Measurements from ENCODE around the gene RAB7A. TPM values are rescaled to one million over a fixed set of nuclear protein-coding genes. Genes with fewer than 3 reads are reported as not detected.

RAB7A gene
- total RNA-seq, 1 experiment from 2014 or later = 491 TPM

GRCh38 chr3:128782282-128783146 is 56.5 kb downstream of the RAB7A start:
- DNase-seq = no peak
- Mint-ChIP-seq H3K36me3 (ENCODE audit: insufficient read depth, unreplicated experiment) (no peaks in the 10 kb centered on the region), H3K4me3 (ENCODE audit: low read depth, unreplicated experiment) (no peak overlapping the region), H3K27ac (ENCODE audit: unreplicated experiment) (no peak overlapping the region), H3K4me1 (ENCODE audit: low read depth, unreplicated experiment) (peaks cover 79% of the 10 kb centered on the region), H3K9me3 (ENCODE audit: low read depth, unreplicated experiment) (no peaks in the 10 kb centered on the region), H3K27me3 (ENCODE audit: unreplicated experiment) (no peaks in the 10 kb centered on the region)
- intact Hi-C loops (cut with micrococcal nuclease; ENCODE audit: unreplicated experiment) = no loop called here
- CTCF ChIA-PET = interaction anchor here (2.4 kb wide), 1 partner anchor 101 kb away, joined by 13 read pairs; no protein-coding TSS in a partner anchor
- no peak for TF ChIP-seq CTCF (IDR thresholded peaks at IDR 0.05; ENCODE audit: unreplicated experiment)
- BruUV-seq (replicated peaks) = no TSS peak

- Mint-ChIP-seq H3K4me1 (ENCODE audit: low read depth, unreplicated experiment) (peaks cover 79% of the 10 kb centered on the region), H3K36me3 (ENCODE audit: insufficient read depth, unreplicated experiment) (peaks cover 12% of the 10 kb centered on the region), H3K27me3 (ENCODE audit: unreplicated experiment) (no peaks in the 10 kb centered on the region), H3K9me3 (ENCODE audit: low read depth, unreplicated experiment) (no peaks in the 10 kb centered on the region), H3K4me3 (ENCODE audit: low read depth, unreplicated experiment) (no peak overlapping the region), H3K27ac (ENCODE audit: unreplicated experiment) (no peak overlapping the region)
- CTCF ChIA-PET = interaction anchor here (1.0 kb wide), 1 partner anchor 103 kb away, joined by 3 read pairs; no protein-coding TSS in a partner anchor
- BruUV-seq (replicated peaks) = no TSS peak
- intact Hi-C loops (cut with micrococcal nuclease; ENCODE audit: unreplicated experiment) = no loop called here
- no peak for DNase-seq
- no peak for TF ChIP-seq CTCF (IDR thresholded peaks at IDR 0.05; ENCODE audit: unreplicated experiment)
Measured at GRCh38 chr3:128783774-128784173, 57.8 kb downstream of the RAB7A start.

DNA sequence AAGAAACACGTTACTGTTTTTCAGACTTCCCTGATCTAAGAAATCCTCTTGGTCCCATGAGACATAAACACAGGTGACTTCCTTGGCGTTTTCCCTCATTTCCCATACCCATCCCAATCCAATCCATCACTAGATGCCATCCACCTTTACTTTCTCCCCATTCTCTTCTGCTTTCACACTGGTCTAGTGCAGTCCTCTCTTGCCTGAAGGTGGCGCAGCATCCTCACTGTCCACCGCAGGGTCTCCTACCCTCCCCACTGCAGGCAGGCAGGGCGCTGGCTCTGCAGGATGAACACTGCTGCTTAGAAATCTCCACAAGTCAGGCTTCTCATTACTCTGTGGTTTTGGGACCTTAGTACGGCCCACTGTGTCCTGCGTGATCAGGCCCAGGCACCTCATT is 58.2 kb downstream of the RAB7A start:
- Mint-ChIP-seq H3K4me1 (ENCODE audit: low read depth, unreplicated experiment) (peaks cover 78% of the 10 kb centered on the region), H3K27ac (ENCODE audit: unreplicated experiment) (no peak overlapping the region), H3K27me3 (ENCODE audit: unreplicated experiment) (no peaks in the 10 kb centered on the region), H3K9me3 (ENCODE audit: low read depth, unreplicated experiment) (no peaks in the 10 kb centered on the region), H3K36me3 (ENCODE audit: insufficient read depth, unreplicated experiment) (peaks cover 16% of the 10 kb centered on the region), H3K4me3 (ENCODE audit: low read depth, unreplicated experiment) (no peak overlapping the region)
- intact Hi-C loops (cut with micrococcal nuclease; ENCODE audit: unreplicated experiment) = no loop called here
- BruUV-seq (replicated peaks) = no TSS peak
- DNase-seq = peak; percentile 28
- CTCF ChIA-PET = interaction anchor here (1.0 kb wide), 1 partner anchor 104 kb away, joined by 3 read pairs; no protein-coding TSS in a partner anchor
- no peak for TF ChIP-seq CTCF (IDR thresholded peaks at IDR 0.05; ENCODE audit: unreplicated experiment)

DNA sequence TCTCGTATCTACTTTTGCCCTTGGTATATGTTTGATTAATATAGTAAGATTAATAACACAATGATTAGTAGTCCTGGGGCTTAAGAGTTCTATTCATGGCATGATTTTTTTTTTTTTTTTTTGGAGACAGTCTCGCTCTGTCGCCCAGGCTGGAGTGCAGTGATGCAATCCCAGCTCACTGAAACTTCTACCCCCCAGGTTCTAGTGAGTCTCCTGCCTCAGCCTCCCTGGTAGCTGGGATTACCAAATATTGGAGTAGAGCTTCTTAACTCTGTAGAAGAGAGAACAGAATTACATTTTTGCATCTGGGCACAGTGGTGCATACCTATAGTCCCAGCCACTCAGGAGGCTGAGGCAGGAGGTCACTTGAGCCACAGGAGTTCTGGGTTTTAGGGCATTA is 58.9 kb downstream of the RAB7A start:
- Mint-ChIP-seq H3K9me3 (ENCODE audit: low read depth, unreplicated experiment) (no peaks in the 10 kb centered on the region), H3K27me3 (ENCODE audit: unreplicated experiment) (no peaks in the 10 kb centered on the region), H3K27ac (ENCODE audit: unreplicated experiment) (no peak overlapping the region), H3K4me3 (ENCODE audit: low read depth, unreplicated experiment) (no peak overlapping the region), H3K4me1 (ENCODE audit: low read depth, unreplicated experiment) (peaks cover 72% of the 10 kb centered on the region), H3K36me3 (ENCODE audit: insufficient read depth, unreplicated experiment) (peaks cover 22% of the 10 kb centered on the region)
- BruUV-seq (replicated peaks) = no TSS peak
- CTCF ChIA-PET = interaction anchor here (1.6 kb wide), 1 partner anchor 77 kb away, joined by 3 read pairs; no protein-coding TSS in a partner anchor
- no peak for TF ChIP-seq CTCF (IDR thresholded peaks at IDR 0.05; ENCODE audit: unreplicated experiment)
- intact Hi-C loops (cut with micrococcal nuclease; ENCODE audit: unreplicated experiment) = no loop called here
- no peak for DNase-seq
